T-helper 17 cell (primary cell): ENCODE results near the gene ADAMTSL4. TPM values are rescaled to one million over a fixed set of nuclear protein-coding genes. Genes with fewer than 3 reads are reported as not detected.
A peak's percentile ranks its signal among the peaks of the same experiment; 100 is the strongest.

Experiments used
- ATAC-seq: fragments of 150-1000 bp; cut with Tn5 transposase; 2 replicates; pipeline ENCODE4 v1.10.0; 2021; ENCODE audit warnings: mild to moderate bottlenecking, moderate library complexity
- DNase-seq, 3 donors: peaks; one replicate each; pipeline versions ENCODE4 v3.0.0 to v3.0.0-alpha.2; 2020 to 2021
- H3K9me3 ChIP-seq: one replicate; pipeline ENCODE4 v1.7.0; 2013; ENCODE audit warnings: low read length, mild to moderate bottlenecking; ENCODE audit not compliant: control insufficient read depth, poor library complexity, severe bottlenecking
- H3K27ac Mint-ChIP-seq: one replicate; pipeline ENCODE4 v1.8.0; 2022; ENCODE audit warnings: mild to moderate bottlenecking, moderate library complexity, mixed read lengths
- H3K27me3 Mint-ChIP-seq: one replicate; pipeline ENCODE4 v1.8.0; 2022; ENCODE audit warnings: mixed read lengths
- H3K36me3 Mint-ChIP-seq: one replicate; pipeline ENCODE4 v1.8.0; 2022; ENCODE audit warnings: low read depth, mixed read lengths
- H3K4me1 Mint-ChIP-seq: one replicate; pipeline ENCODE4 v1.8.0; 2022; ENCODE audit warnings: mild to moderate bottlenecking, mixed read lengths
- H3K4me3 Mint-ChIP-seq: one replicate; pipeline ENCODE4 v1.8.0; 2022; ENCODE audit warnings: mild to moderate bottlenecking, moderate library complexity, mixed read lengths
- total RNA-seq, 4 donors: library from RNA in 2 of 4; stranded (reverse) in 2 of 4; gene quantifications; one replicate each; pipeline ENCODE4 v1.2.3 and lab custom pipeline; 2022 to 2026

The ADAMTSL4 gene
- total RNA-seq, 2 donors from 2014 or later = 0.39 to 1.6 TPM

GRCh38 chr1:150606463-150607142, 57.4 kb downstream of the ADAMTSL4 start:
- DNase-seq (no peak), ATAC-seq (no peak)
- Mint-ChIP-seq H3K27ac (no peak overlapping the region), H3K27me3 (no peaks in the 10 kb centered on the region), H3K4me1 (peaks cover 19% of the 10 kb centered on the region), H3K4me3 (no peak overlapping the region), H3K36me3 (no peaks in the 10 kb centered on the region)
- H3K9me3 ChIP-seq = no peaks in the 10 kb centered on the region

- peak overlapping the region; percentile 99 for H3K27ac Mint-ChIP-seq
- H3K4me3 Mint-ChIP-seq = no peak overlapping the region
- ATAC-seq = no peak
- no peaks in the 10 kb centered on the region for H3K36me3 Mint-ChIP-seq
- no peak for DNase-seq
- no peaks in the 10 kb centered on the region for H3K9me3 ChIP-seq
- H3K4me1 Mint-ChIP-seq = peaks cover 26% of the 10 kb centered on the region
- H3K27me3 Mint-ChIP-seq = no peaks in the 10 kb centered on the region
Observed at GRCh38 chr1:150609732-150610131, 60.5 kb downstream of the ADAMTSL4 start.

Other genes starting within 250 kb of the ADAMTSL4 start
- 100 to 1,000 TPM; 108 to 111 TPM for gene PRPF3, start 227.9 kb upstream of the ADAMTSL4 start, total RNA-seq
- gene RPRD2, start 185.3 kb upstream of the ADAMTSL4 start, total RNA-seq = 10 to 100 TPM; 36.2 to 38.7 TPM
- 10 to 100 TPM; 28.5 to 32.9 TPM for gene TARS2, start 62.0 kb upstream of the ADAMTSL4 start, total RNA-seq
- under 1 TPM; 0.25 to 0.70 TPM for gene ECM1, start 41.3 kb upstream of the ADAMTSL4 start, total RNA-seq
- 1 to 10 TPM in 1 of 2 donors, not detected in 1; 1.1 TPM for gene FALEC, start 33.7 kb upstream of the ADAMTSL4 start, total RNA-seq
- gene MCL1, start 30.2 kb downstream of the ADAMTSL4 start, total RNA-seq = 1,000 to 10,000 TPM in 1 of 2 donors, 100 to 1,000 TPM in 1; 776 to 1,091 TPM
- gene ENSA, start 80.2 kb downstream of the ADAMTSL4 start, total RNA-seq = 100 to 1,000 TPM; 152 to 173 TPM
- 1 to 10 TPM; 7.0 to 9.1 TPM for gene GOLPH3L, start 147.7 kb downstream of the ADAMTSL4 start, total RNA-seq
- gene HORMAD1, start 171.5 kb downstream of the ADAMTSL4 start, total RNA-seq = under 1 TPM in 1 of 2 donors, not detected in 1; 0.80 TPM
- 100 to 1,000 TPM; 103 to 139 TPM for gene CTSS, start 216.4 kb downstream of the ADAMTSL4 start, total RNA-seq